Measurements from ENCODE around the gene CC2D1A.

GRCh38 chr19:13864667-13865570 lies 41.1 kb upstream of the CC2D1A start:
- no peak for TF ChIP-seq CTCF (IDR thresholded peaks at IDR 0.05)
- TF ChIP-seq EP300 (IDR thresholded peaks at IDR 0.05) = no peak

Data from stomach (tissue), 4 donors.